ENCODE results near the gene C8A.

C8A gene

DNA sequence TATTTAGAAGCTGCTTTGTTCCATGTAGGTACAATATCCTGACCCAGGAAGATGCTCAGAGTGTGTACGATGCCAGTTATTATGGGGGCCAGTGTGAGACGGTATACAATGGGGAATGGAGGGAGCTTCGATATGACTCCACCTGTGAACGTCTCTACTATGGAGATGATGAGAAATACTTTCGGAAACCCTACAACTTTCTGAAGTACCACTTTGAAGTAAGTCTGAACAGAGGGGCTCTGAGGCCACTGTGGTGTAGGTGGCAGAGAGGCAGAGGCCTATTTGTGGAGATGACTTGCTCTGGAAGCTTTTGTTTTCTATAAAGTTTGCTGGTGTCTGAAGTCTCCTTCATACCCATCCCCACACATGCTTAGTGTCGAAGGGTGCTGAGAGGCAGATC, 26.8 kb downstream of the C8A start:
- DNase-seq (ENCODE audit: low spot score), result no peak
- no peak overlapping the region for H3K27ac ChIP-seq
- TF ChIP-seq, protein P1, sequence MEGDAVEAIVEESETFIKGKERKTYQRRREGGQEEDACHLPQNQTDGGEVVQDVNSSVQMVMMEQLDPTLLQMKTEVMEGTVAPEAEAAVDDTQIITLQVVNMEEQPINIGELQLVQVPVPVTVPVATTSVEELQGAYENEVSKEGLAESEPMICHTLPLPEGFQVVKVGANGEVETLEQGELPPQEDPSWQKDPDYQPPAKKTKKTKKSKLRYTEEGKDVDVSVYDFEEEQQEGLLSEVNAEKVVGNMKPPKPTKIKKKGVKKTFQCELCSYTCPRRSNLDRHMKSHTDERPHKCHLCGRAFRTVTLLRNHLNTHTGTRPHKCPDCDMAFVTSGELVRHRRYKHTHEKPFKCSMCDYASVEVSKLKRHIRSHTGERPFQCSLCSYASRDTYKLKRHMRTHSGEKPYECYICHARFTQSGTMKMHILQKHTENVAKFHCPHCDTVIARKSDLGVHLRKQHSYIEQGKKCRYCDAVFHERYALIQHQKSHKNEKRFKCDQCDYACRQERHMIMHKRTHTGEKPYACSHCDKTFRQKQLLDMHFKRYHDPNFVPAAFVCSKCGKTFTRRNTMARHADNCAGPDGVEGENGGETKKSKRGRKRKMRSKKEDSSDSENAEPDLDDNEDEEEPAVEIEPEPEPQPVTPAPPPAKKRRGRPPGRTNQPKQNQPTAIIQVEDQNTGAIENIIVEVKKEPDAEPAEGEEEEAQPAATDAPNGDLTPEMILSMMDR (conservative IDR thresholded peaks at IDR 0.05; ENCODE audit: low read depth), result no peak
- ChIA-PET CTCF (no interaction called here), POLR2A (ENCODE audit: low non-redundant PET) (no interaction called here)

- ChIA-PET POLR2A (ENCODE audit: low non-redundant PET) (no interaction called here), CTCF (no interaction called here)
- DNase-seq (ENCODE audit: low spot score), result no peak
- TF ChIP-seq, protein P1 (conservative IDR thresholded peaks at IDR 0.05; ENCODE audit: low read depth), result no peak
- no peak overlapping the region for H3K27ac ChIP-seq
Observed at GRCh38 chr1:56890229-56890628, 35.6 kb downstream of the C8A start.

DNA sequence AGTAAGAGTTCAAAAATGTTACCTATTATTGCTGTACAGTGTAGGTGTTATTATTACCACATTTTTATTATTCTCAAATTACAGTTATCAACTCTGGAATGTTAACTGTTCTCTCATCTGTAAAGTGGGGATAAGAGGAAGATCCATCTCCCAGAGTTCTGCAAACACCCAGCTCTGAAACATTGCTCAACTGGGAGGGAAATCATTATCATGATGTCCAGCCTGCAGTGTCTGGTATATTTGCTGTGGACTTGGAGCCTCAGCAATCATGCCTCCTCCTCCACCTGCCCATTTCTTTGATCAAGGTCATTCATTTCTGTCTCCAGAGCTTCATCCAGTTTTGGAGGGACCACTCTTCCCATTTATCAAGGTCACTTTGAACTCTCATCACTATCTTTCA, 39.4 kb downstream of the C8A start:
- POLR2A ChIA-PET (ENCODE audit: low non-redundant PET), result no interaction called here
- CTCF ChIA-PET, result no interaction called here
- DNase-seq (ENCODE audit: low spot score), result no peak
- TF ChIP-seq, protein P1 (conservative IDR thresholded peaks at IDR 0.05; ENCODE audit: low read depth), result no peak
- H3K27ac ChIP-seq, result no peak overlapping the region

DNA sequence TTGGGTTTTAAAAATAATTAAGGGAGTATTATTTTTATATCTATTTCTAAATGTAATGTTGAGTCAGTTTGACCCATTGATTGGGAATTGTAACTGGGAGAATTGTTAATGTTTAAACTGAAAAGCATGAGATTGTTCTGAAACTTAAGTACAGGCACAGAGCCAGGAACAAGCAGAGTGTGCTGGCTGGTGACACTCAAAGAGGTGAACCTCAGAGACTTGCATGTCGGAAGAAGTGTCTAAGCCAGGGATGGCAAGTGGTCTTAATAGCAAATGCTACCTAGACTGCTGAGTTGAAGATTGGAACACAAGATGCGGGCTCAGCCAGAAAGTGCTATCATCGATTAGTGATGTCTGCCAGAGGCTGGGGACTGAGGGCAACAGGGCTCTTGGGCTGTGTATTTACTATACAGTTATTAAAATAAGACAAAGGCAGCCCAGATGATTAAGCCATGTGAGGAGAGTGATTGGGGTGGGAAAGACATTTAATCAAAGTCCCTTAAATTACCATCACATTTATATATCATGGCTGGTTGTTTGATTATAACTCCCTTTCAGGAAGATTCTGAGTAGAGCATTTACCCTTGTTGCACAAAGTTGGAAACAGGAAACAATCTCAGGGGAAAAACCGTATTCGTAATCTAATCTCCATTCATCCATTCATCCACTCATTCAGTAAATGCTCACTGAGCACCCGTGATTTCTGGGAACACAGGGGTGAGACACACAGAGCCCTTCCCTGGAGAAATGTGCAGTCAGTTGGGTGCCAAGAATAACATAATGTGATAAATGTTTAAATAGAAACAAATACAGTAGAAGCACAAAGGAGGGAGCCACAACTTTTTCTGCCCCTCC, 42.8 kb downstream of the C8A start:
- CTCF ChIA-PET, result interaction anchor here (0.6 kb wide), 1 partner anchor 446 kb away, joined by 3 read pairs; no protein-coding TSS in a partner anchor
- POLR2A ChIA-PET (ENCODE audit: low non-redundant PET), result no interaction called here
- no peak overlapping the region for H3K27ac ChIP-seq
- TF ChIP-seq, protein P1 (conservative IDR thresholded peaks at IDR 0.05; ENCODE audit: low read depth), result no peak
- DNase-seq (ENCODE audit: low spot score), result no peak

DNA sequence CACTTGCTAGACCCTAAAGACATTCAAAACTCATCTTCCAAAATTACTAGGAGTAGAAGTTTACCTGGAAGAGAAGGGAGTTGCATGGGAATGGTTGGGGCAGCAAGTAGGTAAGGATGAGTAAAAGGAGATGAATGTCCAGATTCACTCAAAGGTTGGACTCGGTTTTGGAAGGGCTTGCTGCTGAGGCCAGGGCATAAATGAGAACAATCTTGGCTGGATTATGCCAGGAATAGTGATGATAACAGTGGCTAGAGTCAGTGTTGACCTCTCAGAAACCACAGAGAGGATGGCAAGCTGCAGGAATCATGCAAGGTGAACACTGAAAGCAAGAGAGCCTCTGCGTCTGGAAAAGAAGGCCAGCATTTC, 43.4 kb downstream of the C8A start:
- ChIA-PET CTCF (no interaction called here), POLR2A (ENCODE audit: low non-redundant PET) (no interaction called here)
- TF ChIP-seq, protein P1 (conservative IDR thresholded peaks at IDR 0.05; ENCODE audit: low read depth), result no peak
- H3K27ac ChIP-seq, result no peak overlapping the region
- DNase-seq (ENCODE audit: low spot score), result no peak

- POLR2A ChIA-PET (ENCODE audit: low non-redundant PET), result no interaction called here
- TF ChIP-seq, protein P1 (conservative IDR thresholded peaks at IDR 0.05; ENCODE audit: low read depth), result no peak
- CTCF ChIA-PET, result no interaction called here
- DNase-seq (ENCODE audit: low spot score), result no peak
- no peak overlapping the region for H3K27ac ChIP-seq
Observed at GRCh38 chr1:56898879-56899278, 44.3 kb downstream of the C8A start.
